Neural progenitor cell (in vitro differentiated cells): Measurements from ENCODE around the gene GYG1.

ENCODE experiments used
- CTCF ChIP-seq: fragments of 200-600 bp; sonication (generic); IDR thresholded peaks from 2 replicates; pipeline ENCODE4 v1.5.1; 2017; ENCODE audit warnings: antibody characterized with exemption, mild to moderate bottlenecking
- EZH2 ChIP-seq: fragments of 200-600 bp; sonication (generic); IDR thresholded peaks from 2 replicates; pipeline ENCODE4 v1.6.1; 2017; ENCODE audit warnings: antibody characterized with exemption, mild to moderate bottlenecking, moderate library complexity
- EZH2phosphoT487 ChIP-seq: fragments of 200-600 bp; sonication (generic); IDR thresholded peaks from 2 replicates; pipeline ENCODE4 v1.6.1; 2017; ENCODE audit warnings: antibody characterized with exemption

GRCh38 chr3:148957586-148957985 is 33.8 kb upstream of the GYG1 start:
- TF ChIP-seq EZH2 (no peak), CTCF (peak; percentile 47), EZH2phosphoT487 (no peak)
